Measurements from ENCODE around the gene PES1.

- no peak for TF ChIP-seq CTCF (conservative IDR thresholded peaks at IDR 0.05 in 1 of 2, IDR thresholded peaks at IDR 0.05 in 1 of 2; ENCODE audit: low read depth in 1 of 2, low read length in 2 of 2)
- TF ChIP-seq EZH2 (IDR thresholded peaks at IDR 0.05; ENCODE audit: low read length, missing control alignments), result no peak
These were observed 12.1 kb upstream of the PES1 start for GRCh38 chr22:30603801-30604200.

All from fibroblast of lung (primary cell).